Liver (tissue), 9 donors: ENCODE results near the gene DMAC2. TPM values are rescaled to one million over a fixed set of nuclear protein-coding genes. Genes with fewer than 3 reads are reported as not detected.

ENCODE experiments used
- DNase-seq: peaks from one replicate; pipeline ENCODE4 v3.0.0-alpha.2; 2017; ENCODE audit warnings: low spot score
- H3K27ac ChIP-seq, 2 donors: one replicate each; pipeline ENCODE4 v1.7.0; 2013; ENCODE audit warnings: inconsistent platforms in 2 of 2, low read length in 2 of 2, control low read depth in 1 of 2, low read depth in 1 of 2, mild to moderate bottlenecking in 1 of 2
- H3K27me3 ChIP-seq, 4 donors: one replicate each; pipeline versions ENCODE4 v1.6.1 to v1.7.0; 2013; ENCODE audit warnings: low read length in 3 of 4, inconsistent platforms in 1 of 4, mild to moderate bottlenecking in 1 of 4, moderate library complexity in 1 of 4; ENCODE audit not compliant: control insufficient read depth in 4 of 4, insufficient read depth in 4 of 4
- H3K36me3 ChIP-seq, 4 donors: one replicate each; pipeline versions ENCODE4 v1.6.1 to v1.7.0; 2013; ENCODE audit warnings: low read length in 3 of 4, mild to moderate bottlenecking in 3 of 4, low read depth in 1 of 4, moderate library complexity in 1 of 4; ENCODE audit not compliant: control insufficient read depth in 4 of 4, insufficient read depth in 3 of 4
- H3K4me1 ChIP-seq, 4 donors: one replicate each; pipeline versions ENCODE4 v1.6.1 to v1.7.0; 2013; ENCODE audit warnings: low read length in 3 of 4, mild to moderate bottlenecking in 3 of 4, moderate library complexity in 1 of 4; ENCODE audit not compliant: control insufficient read depth in 4 of 4, insufficient read depth in 4 of 4
- H3K4me3 ChIP-seq, 3 donors: one replicate each; pipeline versions ENCODE4 v1.6.1 to v1.7.0; 2013; ENCODE audit warnings: low read length in 3 of 3, control low read depth in 1 of 3, low read depth in 1 of 3, mild to moderate bottlenecking in 1 of 3
- H3K9ac ChIP-seq, 2 donors: one replicate each; pipeline ENCODE4 v1.7.0; 2013; ENCODE audit warnings: low read length in 2 of 2, mild to moderate bottlenecking in 2 of 2, moderate library complexity in 2 of 2, control low read depth in 1 of 2, low read depth in 1 of 2
- H3K9me3 ChIP-seq, 4 donors: one replicate each; pipeline versions ENCODE4 v1.6.1 to v1.7.0; 2013; ENCODE audit warnings: low read length in 3 of 4; ENCODE audit not compliant: control insufficient read depth in 4 of 4
- EGR1 ChIP-seq, 2 donors: IDR thresholded peaks; 2 replicates each; pipeline ENCODE4 v1.6.1; 2016 to 2018; ENCODE audit warnings: antibody characterized with exemption in 2 of 2, low read depth in 2 of 2
- FOXA1 ChIP-seq: IDR thresholded peaks from 2 replicates; pipeline ENCODE4 v1.6.1; 2016; ENCODE audit warnings: antibody characterized with exemption
- FOXA2 ChIP-seq: IDR thresholded peaks from 2 replicates; pipeline ENCODE4 v1.6.1; 2016; ENCODE audit warnings: antibody characterized with exemption
- GABPA ChIP-seq, 2 donors: IDR thresholded peaks in 1 of 2; conservative IDR thresholded peaks in 1 of 2; 2 replicates each; pipeline ENCODE4 v1.6.1; 2016; ENCODE audit warnings: antibody characterized with exemption in 2 of 2, mild to moderate bottlenecking in 1 of 2, moderate library complexity in 1 of 2
- HNF4A ChIP-seq, 2 donors: conservative IDR thresholded peaks; 2 replicates each; pipeline ENCODE4 v1.6.1; 2016; ENCODE audit warnings: antibody characterized with exemption in 2 of 2, mild to moderate bottlenecking in 2 of 2
- HNF4G ChIP-seq: IDR thresholded peaks from 2 replicates; pipeline ENCODE4 v1.6.1; 2016; ENCODE audit warnings: antibody characterized with exemption
- RAD21 ChIP-seq, 2 donors: IDR thresholded peaks; 2 replicates each; pipeline ENCODE4 v1.6.1; 2016; ENCODE audit warnings: antibody characterized with exemption in 2 of 2, mild to moderate bottlenecking in 2 of 2
- SP1 ChIP-seq: IDR thresholded peaks from 2 replicates; pipeline ENCODE4 v1.6.1; 2018; ENCODE audit warnings: antibody characterized with exemption, mild to moderate bottlenecking
- TAF1 ChIP-seq: conservative IDR thresholded peaks from 2 replicates; pipeline ENCODE4 v1.6.1; 2016; ENCODE audit warnings: antibody characterized with exemption, mild to moderate bottlenecking
- YY1 ChIP-seq: IDR thresholded peaks from 2 replicates; pipeline ENCODE4 v1.6.1; 2016; ENCODE audit warnings: antibody characterized with exemption, mild to moderate bottlenecking
- WGBS: extraction: QIAGEN DNeasy Blood & Tissue Kit; methylation state at CpG from one replicate; pipeline ENCODE4 v1.1.7; 2013; 5-methylcytosine and 5-hydroxymethylcytosine counted together
- polyA plus RNA-seq, 2 donors: library from polyadenylated mRNA; stranded (reverse) in 1 of 2; unstranded in 1 of 2; fragments of 200-250 nt in 1 of 2; fragments of >200 nt in 1 of 2; fragmentation: Nextera tagmentation in 1 of 2; extraction: Ambion mirVana in 1 of 2; gene quantifications; one replicate each; pipeline versions ENCODE4 v1.2.1 to v1.2.3, GENCODE V29; 2013 to 2015
- total RNA-seq, 2 donors: library from RNA; depleted of rRNA; stranded (reverse); fragments of >200 nt; gene quantifications; one replicate each; pipeline ENCODE4 v1.2.3, GENCODE V29; 2014
- TF ChIP-seq, protein P1 (sequence below): fragments of 150-350 bp; IDR thresholded peaks from 2 replicates; pipeline ENCODE4 v1.5.1; 2017; ENCODE audit warnings: improper control_type of control experiment, low read depth, low read length; ENCODE audit not compliant: missing input control
- TF ChIP-seq, protein P2 (sequence below): IDR thresholded peaks from 2 replicates; pipeline ENCODE4 v1.6.1; 2016; ENCODE audit warnings: antibody characterized with exemption
- TF ChIP-seq, protein P3 (sequence below): IDR thresholded peaks from 2 replicates; pipeline ENCODE4 v1.6.1; 2016; ENCODE audit warnings: antibody characterized with exemption
- TF ChIP-seq, protein P4 (sequence below): IDR thresholded peaks from 2 replicates; pipeline ENCODE4 v1.6.1; 2016; ENCODE audit warnings: antibody characterized with exemption
- TF ChIP-seq, protein P5 (sequence below): IDR thresholded peaks from 2 replicates; pipeline ENCODE4 v1.6.1; 2016; ENCODE audit warnings: antibody characterized with exemption, mild to moderate bottlenecking
- donor health status: healthy.
- donor health status: healthy.
- donor health status: healthy.
- donor health status: healthy.
- donor health status: healthy.

Gene DMAC2
- total and polyA plus RNA-seq, 4 donors: 17.1 to 28.8 (median 24.2) TPM

DNA sequence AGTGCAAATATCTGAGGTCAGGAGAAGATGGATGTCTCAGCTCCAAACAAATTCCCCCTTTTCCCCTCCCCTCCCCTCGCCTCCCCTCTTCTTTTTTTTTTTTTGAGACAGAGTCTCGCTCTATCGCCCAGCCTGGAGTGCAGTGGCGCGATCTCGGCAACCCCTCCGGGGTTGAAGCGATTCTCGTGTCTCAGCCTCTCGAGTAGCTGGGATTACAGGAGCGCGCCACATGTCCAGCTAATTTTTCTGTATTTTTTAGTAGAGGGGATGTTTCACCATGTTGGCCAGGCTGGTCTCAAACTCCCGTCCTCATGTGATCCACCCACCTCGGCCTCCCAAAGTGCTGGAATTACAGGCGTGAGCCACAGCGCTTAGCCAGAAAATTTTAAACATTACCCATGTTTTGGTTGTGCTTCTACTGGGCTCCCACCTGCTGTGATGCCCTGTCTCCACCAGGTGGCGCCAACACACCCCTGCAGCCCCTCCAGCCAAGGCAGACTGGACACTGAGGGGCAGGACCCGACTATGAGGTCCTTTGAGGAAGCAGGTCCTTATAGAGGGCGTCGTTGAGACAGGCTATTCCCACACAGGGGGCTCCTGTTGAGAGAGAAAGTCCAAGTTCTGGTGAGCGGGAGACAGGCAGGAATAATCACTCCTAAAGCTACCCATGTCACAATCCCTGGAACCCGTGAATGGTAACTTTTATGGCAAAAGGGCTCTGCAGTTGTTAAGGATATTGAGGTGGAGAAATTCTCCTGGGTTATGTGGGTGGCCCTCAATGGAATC is 9.6 kb upstream of the DMAC2 start:
- 4% methylated on average over 22 of the region's 22 CpGs for WGBS
- H3K4me3 ChIP-seq: peak overlapping the region in 1 of 3 donors; percentile 10
- H3K9ac ChIP-seq: no peak overlapping the region
- H3K36me3 ChIP-seq: no peaks in the 10 kb centered on the region
- peak; percentile 78 for DNase-seq
- peak; percentile 87 to 94 for TF ChIP-seq RAD21 (IDR thresholded peaks at IDR 0.05)
- TF ChIP-seq, protein P1, sequence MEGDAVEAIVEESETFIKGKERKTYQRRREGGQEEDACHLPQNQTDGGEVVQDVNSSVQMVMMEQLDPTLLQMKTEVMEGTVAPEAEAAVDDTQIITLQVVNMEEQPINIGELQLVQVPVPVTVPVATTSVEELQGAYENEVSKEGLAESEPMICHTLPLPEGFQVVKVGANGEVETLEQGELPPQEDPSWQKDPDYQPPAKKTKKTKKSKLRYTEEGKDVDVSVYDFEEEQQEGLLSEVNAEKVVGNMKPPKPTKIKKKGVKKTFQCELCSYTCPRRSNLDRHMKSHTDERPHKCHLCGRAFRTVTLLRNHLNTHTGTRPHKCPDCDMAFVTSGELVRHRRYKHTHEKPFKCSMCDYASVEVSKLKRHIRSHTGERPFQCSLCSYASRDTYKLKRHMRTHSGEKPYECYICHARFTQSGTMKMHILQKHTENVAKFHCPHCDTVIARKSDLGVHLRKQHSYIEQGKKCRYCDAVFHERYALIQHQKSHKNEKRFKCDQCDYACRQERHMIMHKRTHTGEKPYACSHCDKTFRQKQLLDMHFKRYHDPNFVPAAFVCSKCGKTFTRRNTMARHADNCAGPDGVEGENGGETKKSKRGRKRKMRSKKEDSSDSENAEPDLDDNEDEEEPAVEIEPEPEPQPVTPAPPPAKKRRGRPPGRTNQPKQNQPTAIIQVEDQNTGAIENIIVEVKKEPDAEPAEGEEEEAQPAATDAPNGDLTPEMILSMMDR: peak; percentile 95
- TF ChIP-seq GABPA (IDR thresholded peaks at IDR 0.05 in 1 of 2, conservative IDR thresholded peaks at IDR 0.05 in 1 of 2): no peak
- peaks cover 0 to 3% (median 0%) of the 10 kb centered on the region in 4 donors for H3K27me3 ChIP-seq
- no peaks in the 10 kb centered on the region for H3K9me3 ChIP-seq
- no peaks in the 10 kb centered on the region for H3K4me1 ChIP-seq
- no peak overlapping the region for H3K27ac ChIP-seq

DNA sequence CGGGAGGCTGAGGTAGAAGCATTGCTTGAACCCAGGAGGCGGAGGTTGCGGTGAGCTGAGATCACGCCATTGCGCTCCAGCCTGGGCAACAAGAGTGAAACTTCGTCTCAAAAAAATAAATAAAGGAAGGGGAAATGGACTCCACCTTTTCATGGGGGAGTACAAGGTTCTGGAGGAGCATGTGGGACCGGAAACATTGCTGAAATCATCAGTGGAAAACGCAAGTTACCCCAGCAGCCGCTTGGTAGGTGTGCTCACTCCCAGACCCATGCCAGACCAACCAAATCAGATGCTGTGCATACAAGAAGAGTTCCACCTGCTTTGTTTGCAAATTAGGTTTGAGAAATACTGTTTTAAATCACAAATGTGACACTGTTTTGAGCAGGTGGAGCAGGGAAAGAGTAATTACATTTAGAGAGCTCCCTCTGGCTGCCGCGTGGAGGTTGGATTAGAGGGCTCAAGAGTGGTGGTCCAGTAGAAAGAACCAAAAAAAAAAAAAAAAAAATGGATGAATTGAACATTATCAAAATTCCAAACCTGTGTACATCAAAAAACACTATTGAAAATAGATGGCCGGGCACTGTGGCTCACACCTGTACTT is 8.1 kb upstream of the DMAC2 start:
- no peak for DNase-seq
- WGBS: 63% methylated on average over 12 of the region's 12 CpGs
- TF ChIP-seq, protein P2, sequence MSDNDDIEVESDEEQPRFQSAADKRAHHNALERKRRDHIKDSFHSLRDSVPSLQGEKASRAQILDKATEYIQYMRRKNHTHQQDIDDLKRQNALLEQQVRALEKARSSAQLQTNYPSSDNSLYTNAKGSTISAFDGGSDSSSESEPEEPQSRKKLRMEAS: no peak
- TF ChIP-seq, protein P3, sequence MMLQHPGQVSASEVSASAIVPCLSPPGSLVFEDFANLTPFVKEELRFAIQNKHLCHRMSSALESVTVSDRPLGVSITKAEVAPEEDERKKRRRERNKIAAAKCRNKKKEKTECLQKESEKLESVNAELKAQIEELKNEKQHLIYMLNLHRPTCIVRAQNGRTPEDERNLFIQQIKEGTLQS: no peak
- TF ChIP-seq FOXA1 (no peak), YY1 (no peak), EGR1 (IDR thresholded peaks at IDR 0.05; ENCODE audit: low read depth in 2 of 2) (no peak), GABPA (IDR thresholded peaks at IDR 0.05 in 1 of 2, conservative IDR thresholded peaks at IDR 0.05 in 1 of 2) (no peak)
- Histone ChIP-seq H3K36me3 (no peaks in the 10 kb centered on the region), H3K27me3 (peaks cover 0 to 3% (median 0%) of the 10 kb centered on the region in 4 donors), H3K4me3 (no peak overlapping the region), H3K27ac (no peak overlapping the region), H3K9me3 (no peaks in the 10 kb centered on the region), H3K4me1 (no peaks in the 10 kb centered on the region), H3K9ac (no peak overlapping the region)

DNA sequence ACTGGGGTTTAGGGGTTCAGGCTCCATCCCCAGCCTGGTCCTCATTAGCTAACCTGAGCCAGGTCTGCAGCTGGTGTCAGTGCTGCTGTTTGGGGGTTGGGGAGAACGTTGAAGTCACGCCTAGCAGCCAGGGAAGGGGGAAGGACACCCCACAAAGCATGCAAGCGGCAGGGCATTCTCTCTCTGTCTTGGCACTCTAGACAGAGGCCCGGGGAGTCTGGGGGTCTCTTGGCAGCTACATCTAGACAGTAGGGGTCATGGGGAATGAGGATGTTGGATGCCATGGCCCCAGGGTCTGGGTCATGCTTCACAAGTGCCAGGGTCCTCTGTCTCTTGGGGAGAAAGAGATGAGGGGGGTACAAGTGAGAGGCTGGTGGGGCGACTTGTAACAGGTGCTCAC is 5.9 kb upstream of the DMAC2 start:
- Histone ChIP-seq H3K9me3 (no peaks in the 10 kb centered on the region), H3K27ac (no peak overlapping the region), H3K4me1 (no peaks in the 10 kb centered on the region), H3K9ac (no peak overlapping the region), H3K36me3 (no peaks in the 10 kb centered on the region), H3K27me3 (peaks cover 0 to 3% (median 0%) of the 10 kb centered on the region in 4 donors), H3K4me3 (no peak overlapping the region)
- DNase-seq: no peak
- WGBS: 60% methylated on average over 5 of the region's 5 CpGs
- TF ChIP-seq TAF1 (no peak), EGR1 (IDR thresholded peaks at IDR 0.05; ENCODE audit: low read depth in 2 of 2) (no peak), GABPA (IDR thresholded peaks at IDR 0.05 in 1 of 2, conservative IDR thresholded peaks at IDR 0.05 in 1 of 2) (no peak), RAD21 (IDR thresholded peaks at IDR 0.05) (no peak), HNF4G (no peak), HNF4A (conservative IDR thresholded peaks at IDR 0.05) (no peak), FOXA1 (no peak), FOXA2 (no peak), SP1 (no peak)
- TF ChIP-seq, protein P4, sequence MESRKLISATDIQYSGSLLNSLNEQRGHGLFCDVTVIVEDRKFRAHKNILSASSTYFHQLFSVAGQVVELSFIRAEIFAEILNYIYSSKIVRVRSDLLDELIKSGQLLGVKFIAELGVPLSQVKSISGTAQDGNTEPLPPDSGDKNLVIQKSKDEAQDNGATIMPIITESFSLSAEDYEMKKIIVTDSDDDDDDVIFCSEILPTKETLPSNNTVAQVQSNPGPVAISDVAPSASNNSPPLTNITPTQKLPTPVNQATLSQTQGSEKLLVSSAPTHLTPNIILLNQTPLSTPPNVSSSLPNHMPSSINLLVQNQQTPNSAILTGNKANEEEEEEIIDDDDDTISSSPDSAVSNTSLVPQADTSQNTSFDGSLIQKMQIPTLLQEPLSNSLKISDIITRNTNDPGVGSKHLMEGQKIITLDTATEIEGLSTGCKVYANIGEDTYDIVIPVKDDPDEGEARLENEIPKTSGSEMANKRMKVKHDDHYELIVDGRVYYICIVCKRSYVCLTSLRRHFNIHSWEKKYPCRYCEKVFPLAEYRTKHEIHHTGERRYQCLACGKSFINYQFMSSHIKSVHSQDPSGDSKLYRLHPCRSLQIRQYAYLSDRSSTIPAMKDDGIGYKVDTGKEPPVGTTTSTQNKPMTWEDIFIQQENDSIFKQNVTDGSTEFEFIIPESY: no peak
- TF ChIP-seq, protein P5, sequence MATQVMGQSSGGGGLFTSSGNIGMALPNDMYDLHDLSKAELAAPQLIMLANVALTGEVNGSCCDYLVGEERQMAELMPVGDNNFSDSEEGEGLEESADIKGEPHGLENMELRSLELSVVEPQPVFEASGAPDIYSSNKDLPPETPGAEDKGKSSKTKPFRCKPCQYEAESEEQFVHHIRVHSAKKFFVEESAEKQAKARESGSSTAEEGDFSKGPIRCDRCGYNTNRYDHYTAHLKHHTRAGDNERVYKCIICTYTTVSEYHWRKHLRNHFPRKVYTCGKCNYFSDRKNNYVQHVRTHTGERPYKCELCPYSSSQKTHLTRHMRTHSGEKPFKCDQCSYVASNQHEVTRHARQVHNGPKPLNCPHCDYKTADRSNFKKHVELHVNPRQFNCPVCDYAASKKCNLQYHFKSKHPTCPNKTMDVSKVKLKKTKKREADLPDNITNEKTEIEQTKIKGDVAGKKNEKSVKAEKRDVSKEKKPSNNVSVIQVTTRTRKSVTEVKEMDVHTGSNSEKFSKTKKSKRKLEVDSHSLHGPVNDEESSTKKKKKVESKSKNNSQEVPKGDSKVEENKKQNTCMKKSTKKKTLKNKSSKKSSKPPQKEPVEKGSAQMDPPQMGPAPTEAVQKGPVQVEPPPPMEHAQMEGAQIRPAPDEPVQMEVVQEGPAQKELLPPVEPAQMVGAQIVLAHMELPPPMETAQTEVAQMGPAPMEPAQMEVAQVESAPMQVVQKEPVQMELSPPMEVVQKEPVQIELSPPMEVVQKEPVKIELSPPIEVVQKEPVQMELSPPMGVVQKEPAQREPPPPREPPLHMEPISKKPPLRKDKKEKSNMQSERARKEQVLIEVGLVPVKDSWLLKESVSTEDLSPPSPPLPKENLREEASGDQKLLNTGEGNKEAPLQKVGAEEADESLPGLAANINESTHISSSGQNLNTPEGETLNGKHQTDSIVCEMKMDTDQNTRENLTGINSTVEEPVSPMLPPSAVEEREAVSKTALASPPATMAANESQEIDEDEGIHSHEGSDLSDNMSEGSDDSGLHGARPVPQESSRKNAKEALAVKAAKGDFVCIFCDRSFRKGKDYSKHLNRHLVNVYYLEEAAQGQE: no peak
- TF ChIP-seq, protein P1: no peak
